K562 treated with DMSO at 1 percent for 4 hours (cell line): ENCODE results near the gene ANTXRL. TPM values are rescaled to one million over a fixed set of nuclear protein-coding genes. Genes with fewer than 3 reads are reported as not detected.

ENCODE experiments used
- total RNA-seq: library from RNA; unstranded; fragments of 300-600 nt; gene quantifications from 2 replicates; pipeline ENCODE4 v1.2.3, GENCODE V29; 2022; ENCODE audit not compliant: insufficient read depth

Gene ANTXRL
- total RNA-seq, result not detected in 2 replicates

GRCh38 chr10:46286991-46287693 is at the start of gene ANTXRL:
ANTXRL (plus strand) TSS chr10:46286997; CDS start chr10:46287263, 266 bp downstream.

GRCh38 chr10:46375406-46375805 is 88.6 kb downstream of the ANTXRL start, which contains the start of gene ANXA8L1:
ANXA8L1 (plus strand) TSS chr10:46375776; CDS start chr10:46375852, 76 bp downstream.

Other genes with a start within 250 kb of the ANTXRL start
- not detected in 2 replicates for gene MSMB, start 240.7 kb upstream of the ANTXRL start, total RNA-seq
- not detected in 2 replicates for gene ANXA8L1, start 88.8 kb downstream of the ANTXRL start, total RNA-seq
- not detected in 2 replicates for gene NPY4R, start 179.0 kb downstream of the ANTXRL start, total RNA-seq